Activated naive CD4-positive, alpha-beta T cell treated with anti-CD3 and anti-CD28 coated beads, Interleukin-2, amount 50 U/mL, for 72 hours (primary cell): ENCODE data around the gene GALNT1. TPM values are rescaled to one million over a fixed set of nuclear protein-coding genes. Genes with fewer than 3 reads are reported as not detected.

Experiments used
- ATAC-seq, 2 donors: fragments of 150-1000 bp; cut with Tn5 transposase; 2 replicates each; pipeline ENCODE4 v1.10.0; 2021; ENCODE audit warnings: mild to moderate bottlenecking in 2 of 2, moderate library complexity in 2 of 2
- DNase-seq, 2 donors: peaks; one replicate each; pipeline ENCODE4 v3.0.0; 2021 to 2022; ENCODE audit warnings: low spot score in 2 of 2
- H3K27ac Mint-ChIP-seq, 2 donors: one replicate each; pipeline ENCODE4 v1.8.0; 2022; ENCODE audit warnings: mild to moderate bottlenecking in 2 of 2, mixed read lengths in 2 of 2
- H3K36me3 Mint-ChIP-seq, 2 donors: one replicate each; pipeline ENCODE4 v1.8.0; 2022; ENCODE audit warnings: mixed read lengths in 2 of 2
- H3K9me3 Mint-ChIP-seq, 2 donors: one replicate each; pipeline ENCODE4 v1.8.0; 2022; ENCODE audit warnings: mixed read lengths in 2 of 2
- total RNA-seq, 2 donors: library from RNA; stranded (reverse); gene quantifications; one replicate each; pipeline ENCODE4 v1.2.3, GENCODE V29; 2022

The GALNT1 gene
- total RNA-seq, 2 donors from 2014 or later: 16.4 to 47.6 TPM

GRCh38 chr18:35711227-35711626 lies 129.7 kb downstream of the GALNT1 start:
- DNase-seq (no peak), ATAC-seq (no peak)
- Mint-ChIP-seq H3K36me3 (peaks cover 21% of the 10 kb centered on the region in 2 donors), H3K9me3 (no peaks in the 10 kb centered on the region), H3K27ac (no peak overlapping the region)

DNA sequence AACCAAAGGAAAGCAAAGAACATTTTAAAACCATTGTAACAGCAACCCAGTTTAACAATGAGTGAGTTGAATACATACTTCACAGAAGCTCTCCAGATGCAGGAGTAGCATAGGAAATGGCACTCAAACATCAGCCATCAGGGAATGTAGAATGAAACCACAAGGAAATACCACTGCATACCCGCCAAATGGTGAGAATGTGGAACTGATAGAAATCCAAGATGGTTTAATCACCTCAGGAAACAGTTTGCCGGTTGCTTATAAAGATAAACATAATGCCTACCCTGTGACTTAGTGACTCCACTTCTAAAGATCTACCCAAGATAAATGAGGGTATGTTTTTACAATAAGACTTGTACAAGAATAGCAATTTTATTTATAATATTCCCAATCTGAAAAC lies 132.0 kb downstream of the GALNT1 start:
- H3K9me3 Mint-ChIP-seq: peaks cover 4 to 5% of the 10 kb centered on the region in 2 donors
- ATAC-seq (no peak), DNase-seq (no peak)
- H3K27ac Mint-ChIP-seq: no peak overlapping the region
- H3K36me3 Mint-ChIP-seq: peaks cover 21 to 22% of the 10 kb centered on the region in 2 donors

DNA sequence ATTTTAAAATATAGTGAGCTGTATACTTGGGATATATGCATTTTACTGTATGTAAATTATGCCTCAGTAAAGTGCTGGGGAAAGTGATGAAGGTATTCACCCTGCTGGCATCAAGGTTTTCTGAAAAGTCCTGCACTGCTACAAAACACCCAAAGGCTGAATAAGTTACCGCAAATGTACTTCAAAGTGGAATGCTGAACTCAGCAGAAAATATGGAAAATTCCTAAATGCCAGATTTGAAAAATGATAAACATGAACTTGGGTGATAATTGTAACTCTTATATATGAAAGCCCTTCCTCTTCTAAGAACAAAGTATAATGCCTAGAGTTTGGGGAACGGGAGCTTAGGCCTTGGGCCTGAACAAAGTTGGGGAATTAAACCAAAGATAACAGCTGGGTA lies 133.0 kb downstream of the GALNT1 start:
- Mint-ChIP-seq H3K36me3 (peaks cover 20 to 21% of the 10 kb centered on the region in 2 donors), H3K9me3 (peaks cover 4 to 7% of the 10 kb centered on the region in 2 donors), H3K27ac (no peak overlapping the region)
- no peak for DNase-seq
- no peak for ATAC-seq

DNA sequence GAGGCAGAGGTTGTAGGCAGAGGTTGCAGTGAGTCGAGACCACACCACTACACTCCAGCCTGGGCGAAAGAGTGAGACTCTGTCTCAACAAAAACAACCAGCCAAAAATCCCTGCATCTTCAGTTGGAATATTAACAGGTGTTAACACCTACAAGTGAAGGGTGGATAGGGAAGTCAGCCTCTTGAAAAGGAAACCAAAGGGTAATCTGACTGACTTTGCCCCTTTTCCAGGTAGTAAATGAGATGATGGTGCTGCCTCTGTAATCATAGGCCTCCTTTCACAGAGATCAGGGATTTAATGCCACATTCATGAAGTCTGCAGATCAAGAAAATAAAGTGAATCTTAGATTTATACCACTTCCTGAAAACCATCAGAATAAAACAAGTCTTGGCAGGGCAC lies 133.6 kb downstream of the GALNT1 start:
- Mint-ChIP-seq H3K9me3 (peaks cover 4 to 7% of the 10 kb centered on the region in 2 donors), H3K36me3 (peaks cover 18 to 21% of the 10 kb centered on the region in 2 donors), H3K27ac (no peak overlapping the region)
- ATAC-seq (no peak), DNase-seq (no peak)

DNA sequence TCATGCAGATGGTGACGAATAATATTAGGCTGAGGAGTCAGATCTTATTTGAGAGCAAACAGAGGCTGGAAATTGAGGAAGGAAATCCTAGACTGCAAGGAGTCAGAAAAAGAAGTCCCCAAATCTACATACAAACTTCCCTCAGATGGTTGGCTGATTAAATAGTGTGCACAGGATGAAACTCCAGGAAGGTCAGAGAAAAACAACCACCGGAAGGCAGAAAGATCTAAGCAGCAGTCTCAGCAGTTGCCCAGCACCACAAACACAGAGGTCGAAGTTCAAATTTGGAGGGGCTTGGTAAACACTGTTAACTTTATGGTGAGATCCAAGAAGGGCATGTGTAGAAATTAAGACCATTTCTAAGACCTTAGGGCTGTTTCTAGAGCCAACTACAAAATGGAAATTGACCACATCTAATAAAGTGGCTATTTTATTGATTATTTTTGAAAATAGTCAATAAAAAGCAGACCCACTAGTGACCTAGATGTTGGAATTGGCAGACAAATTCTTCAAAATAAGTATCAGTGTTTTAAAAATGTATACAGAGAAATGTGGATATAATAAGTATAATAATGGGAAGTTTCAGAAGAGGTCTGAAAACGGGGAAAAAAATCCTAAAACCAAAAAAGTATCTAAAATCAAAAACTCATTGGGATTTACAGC lies 134.8 kb downstream of the GALNT1 start:
- ATAC-seq (no peak), DNase-seq (no peak)
- H3K27ac Mint-ChIP-seq: no peak overlapping the region
- H3K36me3 Mint-ChIP-seq: peaks cover 21% of the 10 kb centered on the region in 2 donors
- H3K9me3 Mint-ChIP-seq: peaks cover 7 to 12% of the 10 kb centered on the region in 2 donors

DNA sequence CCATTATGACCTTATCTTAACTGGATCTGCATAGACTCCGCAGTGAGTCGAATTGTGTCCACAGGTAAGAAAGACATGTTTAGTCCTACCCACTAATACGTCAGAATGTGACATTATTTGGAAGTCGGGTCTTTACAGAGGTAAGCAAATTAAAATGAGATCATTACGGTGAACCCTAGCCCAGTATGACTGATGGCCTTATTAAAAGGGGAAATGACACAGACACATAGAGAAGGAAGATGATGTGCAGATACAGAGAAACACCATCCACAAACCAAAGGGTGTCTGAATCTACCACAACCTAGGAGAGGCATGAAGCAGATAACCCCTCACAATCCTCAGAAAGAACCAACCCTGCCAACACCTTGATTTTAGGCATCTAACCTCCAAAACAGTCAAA lies 135.6 kb downstream of the GALNT1 start:
- DNase-seq: no peak
- ATAC-seq: no peak
- H3K9me3 Mint-ChIP-seq: peaks cover 7 to 12% of the 10 kb centered on the region in 2 donors
- no peak overlapping the region for H3K27ac Mint-ChIP-seq
- peaks cover 14 to 21% of the 10 kb centered on the region in 2 donors for H3K36me3 Mint-ChIP-seq

DNA sequence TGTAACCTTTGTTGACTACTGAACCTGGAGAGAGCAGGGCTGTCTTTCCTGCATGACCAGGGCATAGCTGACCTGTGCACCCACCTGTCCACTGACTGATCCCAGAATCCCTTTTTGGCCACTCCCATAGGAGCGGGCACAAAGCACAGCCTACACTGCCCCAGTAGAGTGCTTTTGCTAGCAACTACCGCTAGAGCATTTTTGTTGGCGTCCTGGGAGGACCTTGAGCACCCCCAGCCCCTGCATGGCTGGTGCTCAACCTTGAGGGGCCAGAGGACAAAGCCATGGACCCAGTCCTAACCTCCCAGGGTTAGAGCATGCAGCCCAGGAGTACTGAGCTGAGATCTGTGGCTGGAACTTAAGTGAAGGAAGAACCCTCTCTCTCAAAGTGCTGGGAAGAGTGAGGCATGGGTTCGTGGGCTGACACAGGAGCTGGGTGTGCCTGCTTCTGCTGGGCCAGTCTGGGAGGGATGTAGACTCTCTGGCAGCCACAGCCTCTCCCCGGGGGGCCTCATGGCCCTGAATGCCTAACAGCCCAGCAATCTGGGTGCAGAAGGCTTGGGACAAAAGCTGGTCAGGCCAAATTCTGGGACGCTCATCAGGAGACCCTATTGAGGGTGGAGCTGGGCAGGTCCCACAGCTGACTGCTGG lies 140.0 kb downstream of the GALNT1 start:
- H3K27ac Mint-ChIP-seq: no peak overlapping the region
- ATAC-seq (no peak), DNase-seq (no peak)
- peaks cover 7 to 12% of the 10 kb centered on the region in 2 donors for H3K9me3 Mint-ChIP-seq
- peaks cover 0 to 4% of the 10 kb centered on the region in 2 donors for H3K36me3 Mint-ChIP-seq

GRCh38 chr18:35728676-35729075 lies 147.1 kb downstream of the GALNT1 start:
- peaks cover 18 to 26% of the 10 kb centered on the region in 2 donors for H3K9me3 Mint-ChIP-seq
- DNase-seq (no peak), ATAC-seq (no peak)
- H3K27ac Mint-ChIP-seq: no peak overlapping the region
- peaks cover 13 to 16% of the 10 kb centered on the region in 2 donors for H3K36me3 Mint-ChIP-seq

GRCh38 chr18:35729991-35730668 lies 148.6 kb downstream of the GALNT1 start:
- ATAC-seq (peak in 1 of 2 donors; percentile 38), DNase-seq (no peak)
- Mint-ChIP-seq H3K27ac (no peak overlapping the region), H3K36me3 (peaks cover 13 to 16% of the 10 kb centered on the region in 2 donors), H3K9me3 (peaks cover 18 to 26% of the 10 kb centered on the region in 2 donors)

DNA sequence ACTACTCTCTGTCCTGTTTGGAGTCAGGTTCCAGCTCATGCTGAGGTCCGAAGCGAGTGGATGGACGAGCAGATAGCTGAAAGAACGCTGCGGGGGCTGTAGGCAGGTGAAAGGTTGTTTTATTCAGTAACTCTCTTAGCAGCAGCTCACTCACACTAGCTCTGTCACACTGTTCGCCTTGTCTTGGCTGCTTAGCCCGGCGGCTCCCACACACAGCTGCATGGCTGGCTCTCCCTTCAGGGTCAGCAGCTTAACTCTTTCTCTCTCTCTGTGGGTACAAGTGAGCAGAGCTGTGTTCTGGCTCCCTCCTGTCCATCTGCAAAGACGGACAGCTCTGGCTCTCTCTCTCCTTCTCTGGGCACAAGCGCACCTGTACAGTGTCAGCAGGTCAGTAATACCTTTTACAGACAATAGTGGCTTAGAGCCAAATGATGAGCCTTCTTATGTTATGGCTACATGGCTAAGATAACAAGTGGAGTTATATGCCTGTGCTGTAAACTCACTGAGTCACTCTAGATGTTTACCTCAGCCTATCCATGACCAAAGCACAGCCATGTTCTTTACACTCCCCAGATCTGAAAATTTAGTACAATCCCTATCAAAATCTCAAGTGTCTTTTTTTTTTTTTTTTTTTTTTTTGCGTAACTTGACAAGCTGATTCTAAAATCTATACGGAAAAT lies 149.3 kb downstream of the GALNT1 start:
- H3K9me3 Mint-ChIP-seq: peaks cover 18 to 26% of the 10 kb centered on the region in 2 donors
- no peak overlapping the region for H3K27ac Mint-ChIP-seq
- no peak for ATAC-seq
- H3K36me3 Mint-ChIP-seq: peaks cover 13 to 16% of the 10 kb centered on the region in 2 donors
- no peak for DNase-seq

DNA sequence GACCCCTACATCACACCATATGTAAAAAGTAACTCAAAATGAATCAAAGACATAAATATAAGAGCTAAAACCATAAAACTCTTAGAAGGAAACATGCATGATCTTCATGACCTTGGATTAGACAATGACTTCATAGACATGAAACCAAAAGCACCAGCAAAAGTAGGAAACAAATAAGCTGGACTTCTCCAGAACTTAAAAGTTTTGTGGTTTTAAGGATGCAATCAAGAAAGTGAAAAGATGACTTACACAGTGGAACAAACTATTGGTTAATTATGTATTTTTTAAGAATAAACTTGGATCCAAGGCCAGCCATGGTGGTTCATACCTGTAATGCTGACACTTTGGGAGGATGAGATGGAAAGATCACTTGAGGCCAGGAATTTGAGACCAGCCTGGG lies 150.2 kb downstream of the GALNT1 start:
- DNase-seq (no peak), ATAC-seq (peak in 1 of 2 donors; percentile 22)
- peaks cover 18 to 26% of the 10 kb centered on the region in 2 donors for H3K9me3 Mint-ChIP-seq
- peak overlapping the region in 1 of 2 donors; percentile 19 for H3K27ac Mint-ChIP-seq
- H3K36me3 Mint-ChIP-seq: peaks cover 13 to 16% of the 10 kb centered on the region in 2 donors

DNA sequence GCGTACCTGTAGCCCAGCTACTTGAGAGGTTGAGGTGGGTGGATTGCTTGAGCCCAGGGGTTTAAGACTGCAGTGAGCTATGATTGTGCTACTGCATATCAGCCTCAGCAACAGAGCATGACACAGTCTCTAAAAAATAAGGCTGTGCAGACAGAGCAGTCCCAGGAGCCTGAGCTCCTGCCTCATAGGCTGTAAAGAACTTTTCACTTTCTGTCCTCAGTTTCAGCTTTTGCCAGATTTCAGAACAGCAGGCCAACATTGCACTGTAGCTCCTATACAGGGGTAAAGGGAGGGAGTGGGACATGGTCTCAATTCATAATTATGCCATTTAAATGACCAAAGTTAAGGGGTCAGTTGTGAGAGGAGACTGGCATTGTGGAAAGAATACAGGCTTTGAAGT lies 150.6 kb downstream of the GALNT1 start:
- no peak overlapping the region for H3K27ac Mint-ChIP-seq
- H3K36me3 Mint-ChIP-seq: peaks cover 13 to 16% of the 10 kb centered on the region in 2 donors
- DNase-seq: no peak
- ATAC-seq: no peak
- peaks cover 18 to 26% of the 10 kb centered on the region in 2 donors for H3K9me3 Mint-ChIP-seq

DNA sequence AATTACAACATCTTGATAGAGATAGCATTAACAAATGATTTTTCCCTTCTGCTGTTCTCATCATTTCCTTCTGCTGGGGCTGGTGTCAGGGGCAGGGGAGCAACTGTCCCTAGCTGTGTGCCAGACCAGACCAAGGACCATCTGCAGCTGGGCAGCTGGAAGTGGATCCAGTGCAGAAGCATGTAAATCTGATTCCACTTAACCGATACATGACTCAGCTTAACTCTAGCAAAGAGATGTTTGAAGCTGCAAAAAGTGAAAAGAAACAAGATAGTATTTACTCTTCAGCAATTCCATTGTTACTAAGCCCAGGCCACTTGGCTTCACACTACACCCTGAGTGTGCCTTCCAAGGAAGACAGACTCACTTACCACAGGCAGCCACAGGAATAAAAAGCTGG lies 151.1 kb downstream of the GALNT1 start:
- no peak for ATAC-seq
- Mint-ChIP-seq H3K36me3 (peaks cover 13 to 16% of the 10 kb centered on the region in 2 donors), H3K9me3 (peaks cover 18 to 26% of the 10 kb centered on the region in 2 donors)

DNA sequence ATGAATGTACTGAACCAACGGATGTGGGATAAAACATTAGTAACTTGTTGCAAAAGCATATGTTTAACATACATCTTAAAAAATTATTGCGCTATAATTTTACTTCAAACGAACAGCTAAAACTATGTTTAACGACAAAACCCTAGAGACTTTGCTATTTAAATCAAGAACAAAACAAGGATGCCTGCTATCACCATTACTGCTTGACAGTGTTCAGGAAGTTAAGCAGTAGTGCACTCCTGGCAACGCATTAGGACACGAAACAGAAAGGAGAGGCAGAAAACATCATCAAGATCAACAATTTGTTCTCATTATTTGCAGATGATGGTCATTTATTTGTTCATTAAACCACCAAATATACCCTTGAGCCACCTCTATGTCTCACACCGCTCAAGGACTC lies 151.9 kb downstream of the GALNT1 start:
- Mint-ChIP-seq H3K27ac (no peak overlapping the region), H3K9me3 (peaks cover 14 to 23% of the 10 kb centered on the region in 2 donors), H3K36me3 (peaks cover 12 to 13% of the 10 kb centered on the region in 2 donors)
- DNase-seq (no peak), ATAC-seq (no peak)

More for the DNA sequence above, 151.1 kb downstream of the GALNT1 start:
- no peak overlapping the region for H3K27ac Mint-ChIP-seq
- DNase-seq: no peak

GRCh38 chr18:35736696-35737095 lies 155.2 kb downstream of the GALNT1 start:
- Mint-ChIP-seq H3K9me3 (peaks cover 3% of the 10 kb centered on the region in 2 donors), H3K36me3 (no peaks in the 10 kb centered on the region), H3K27ac (no peak overlapping the region)
- DNase-seq (no peak), ATAC-seq (no peak)

DNA sequence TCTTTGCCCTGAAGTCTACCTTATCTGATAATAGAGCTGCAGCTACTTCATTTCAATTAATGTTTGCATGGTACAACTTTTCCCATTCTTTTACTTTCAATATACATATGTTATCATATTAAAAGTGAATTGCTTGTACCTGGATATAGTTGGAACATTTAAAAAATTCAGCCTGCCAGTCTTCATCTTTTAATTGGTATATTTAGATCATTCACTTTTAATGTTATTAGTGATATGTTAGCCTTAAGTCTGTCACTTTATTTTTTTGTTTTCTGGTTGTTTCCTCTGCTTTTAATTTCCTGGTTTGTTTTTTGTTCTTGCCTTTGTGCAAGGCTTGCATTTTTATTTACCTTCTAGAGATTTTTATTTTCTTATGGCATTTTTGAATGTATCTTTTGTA lies 158.2 kb downstream of the GALNT1 start:
- Mint-ChIP-seq H3K36me3 (no peaks in the 10 kb centered on the region), H3K9me3 (peaks cover 3% of the 10 kb centered on the region in 2 donors), H3K27ac (no peak overlapping the region)
- DNase-seq: no peak
- ATAC-seq: no peak

DNA sequence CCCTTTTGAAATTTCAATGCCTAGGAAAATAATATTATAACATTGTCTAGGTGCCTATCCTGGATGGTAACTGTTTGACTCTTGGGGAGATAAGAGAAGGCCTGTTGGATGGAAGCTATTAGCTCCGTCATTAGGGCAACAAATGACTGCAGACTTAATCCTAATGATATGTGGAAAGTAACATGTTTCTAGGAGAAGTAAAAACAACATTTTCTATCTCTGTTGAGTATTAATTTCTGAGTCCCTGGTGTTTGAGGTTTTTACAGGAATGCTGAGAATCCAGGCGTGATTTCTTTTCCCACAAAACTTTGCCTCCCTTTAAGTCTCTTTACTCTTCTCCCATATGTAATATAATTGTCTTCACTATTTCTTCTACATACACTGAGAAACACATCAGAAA lies 159.1 kb downstream of the GALNT1 start:
- ATAC-seq: no peak
- DNase-seq: no peak
- H3K27ac Mint-ChIP-seq: no peak overlapping the region
- peaks cover 7 to 8% of the 10 kb centered on the region in 2 donors for H3K9me3 Mint-ChIP-seq
- peaks cover 4 to 6% of the 10 kb centered on the region in 2 donors for H3K36me3 Mint-ChIP-seq
